Natural killer cell (primary cell): ENCODE data around the gene OR51A7. TPM values are rescaled to one million over a fixed set of nuclear protein-coding genes. Genes with fewer than 3 reads are reported as not detected.

Experiments used
- ATAC-seq, 3 donors: fragments of 150-1000 bp in 2 of 3; fragments of 200-7000 bp in 1 of 3; cut with Tn5 transposase; 1 replicate in 1 of 3; 2 replicates in 2 of 3; pipeline ENCODE4 v1.10.0; 2021; ENCODE audit warnings: mild to moderate bottlenecking in 2 of 3, moderate library complexity in 2 of 3
- DNase-seq, 2 donors: peaks; one replicate each; pipeline versions ENCODE4 v3.0.0 to v3.0.0-alpha.2; 2013 to 2021; ENCODE audit warnings: mixed read lengths in 1 of 2
- H3K27ac ChIP-seq: one replicate; pipeline ENCODE4 v1.5.1; 2013; ENCODE audit warnings: mild to moderate bottlenecking, low read length
- H3K27me3 ChIP-seq: one replicate; pipeline ENCODE4 v1.6.1; 2013; ENCODE audit warnings: low read length; ENCODE audit not compliant: control insufficient read depth, insufficient read depth
- H3K36me3 ChIP-seq: one replicate; pipeline ENCODE4 v1.6.1; 2013; ENCODE audit warnings: low read length; ENCODE audit not compliant: control insufficient read depth, insufficient read depth
- H3K4me1 ChIP-seq: one replicate; pipeline ENCODE4 v1.6.1; 2013; ENCODE audit warnings: low read length; ENCODE audit not compliant: control insufficient read depth, insufficient read depth
- H3K4me3 ChIP-seq: one replicate; pipeline ENCODE4 v1.5.1; 2013; ENCODE audit warnings: low read length
- H3K9me3 ChIP-seq: one replicate; pipeline ENCODE4 v1.6.1; 2013; ENCODE audit warnings: low read length; ENCODE audit not compliant: control insufficient read depth, insufficient read depth
- H3K27ac Mint-ChIP-seq, 2 donors: one replicate each; pipeline ENCODE4 v1.8.0; 2022; ENCODE audit warnings: mild to moderate bottlenecking in 2 of 2, mixed read lengths in 2 of 2, moderate library complexity in 1 of 2
- H3K27me3 Mint-ChIP-seq, 2 donors: one replicate each; pipeline ENCODE4 v1.8.0; 2022; ENCODE audit warnings: low read depth in 2 of 2, mixed read lengths in 2 of 2
- H3K36me3 Mint-ChIP-seq: one replicate; pipeline ENCODE4 v1.8.0; 2022; ENCODE audit warnings: mixed read lengths
- H3K4me1 Mint-ChIP-seq, 2 donors: one replicate each; pipeline ENCODE4 v1.8.0; 2022; ENCODE audit warnings: mixed read lengths in 2 of 2
- H3K4me3 Mint-ChIP-seq: one replicate; pipeline ENCODE4 v1.8.0; 2022; ENCODE audit warnings: mild to moderate bottlenecking, moderate library complexity, mixed read lengths
- H3K9me3 Mint-ChIP-seq, 2 donors: one replicate each; pipeline ENCODE4 v1.8.0; 2022; ENCODE audit warnings: mixed read lengths in 2 of 2
- CTCF ChIP-seq: fragments of 200-600 bp; IDR thresholded peaks from one replicate; pipeline ENCODE4 v1.8.0; 2022; ENCODE audit warnings: antibody characterized with exemption
- WGBS: methylation state at CpG from one replicate; pipeline ENCODE4 v1.1.7; 2013; ENCODE audit warnings: missing lambda C conversion rate; ENCODE audit not compliant: insufficient coverage; 5-methylcytosine and 5-hydroxymethylcytosine counted together
- intact Hi-C: fragments of 100-400 bp; cut with micrococcal nuclease; formaldehyde crosslinking; loops from one replicate; pipeline ENCODE4 v1.14.2; 2022
- total RNA-seq, 4 donors: library from RNA; stranded (reverse); fragments of 120-200 nt in 1 of 4; gene quantifications; one replicate each; pipeline versions ENCODE4 v1.2.3 to v1.2.4, GENCODE V29; 2013 to 2022

OR51A7 gene
- total RNA-seq, 3 donors from 2014 or later (not counting 1 experiment from before 2014, with no cell fraction given) = not detected

- intact Hi-C loops = no loop called here
- Mint-ChIP-seq H3K27ac (no peak overlapping the region), H3K36me3 (no peaks in the 10 kb centered on the region), H3K9me3 (peaks cover 6% of the 10 kb centered on the region in 2 donors), H3K4me3 (no peak overlapping the region), H3K4me1 (no peaks in the 10 kb centered on the region), H3K27me3 (peaks cover 0 to 6% of the 10 kb centered on the region in 2 donors)
- H3K27me3 ChIP-seq = no peaks in the 10 kb centered on the region
- ATAC-seq = no peak
- H3K4me1 ChIP-seq = no peaks in the 10 kb centered on the region
- H3K4me3 ChIP-seq = no peak overlapping the region
- H3K27ac ChIP-seq = no peak overlapping the region
- WGBS = no CpG with 5 or more reads among the region's 1 CpG
- DNase-seq = no peak
- H3K36me3 ChIP-seq = no peaks in the 10 kb centered on the region
- H3K9me3 ChIP-seq = no peaks in the 10 kb centered on the region
- no peak for TF ChIP-seq CTCF
Measured at GRCh38 chr11:4921796-4922195, 18.2 kb downstream of the OR51A7 start.

- peaks cover 6 to 8% of the 10 kb centered on the region in 2 donors for H3K9me3 Mint-ChIP-seq
- H3K27me3 ChIP-seq = no peaks in the 10 kb centered on the region
- H3K27me3 Mint-ChIP-seq = peaks cover 0 to 6% of the 10 kb centered on the region in 2 donors
- WGBS = 38% methylated on average over 1 of the region's 1 CpG
- intact Hi-C loops = no loop called here
- no peak for DNase-seq
- no peak overlapping the region for H3K27ac Mint-ChIP-seq
- H3K36me3 Mint-ChIP-seq = no peaks in the 10 kb centered on the region
- no peaks in the 10 kb centered on the region for H3K9me3 ChIP-seq
- H3K4me1 Mint-ChIP-seq = no peaks in the 10 kb centered on the region
- no peak overlapping the region for H3K27ac ChIP-seq
- ATAC-seq = no peak
- H3K4me1 ChIP-seq = no peaks in the 10 kb centered on the region
- H3K4me3 ChIP-seq = no peak overlapping the region
- TF ChIP-seq CTCF = no peak
- H3K4me3 Mint-ChIP-seq = no peak overlapping the region
- H3K36me3 ChIP-seq = no peaks in the 10 kb centered on the region
Measured at GRCh38 chr11:4922304-4922703, 18.7 kb downstream of the OR51A7 start.

GRCh38 chr11:4924239-4924638 is 20.7 kb downstream of the OR51A7 start, which contains the start of gene OR51G1:
TSS of gene OR51G1 (minus strand) at chr11:4924339. CDS start at chr11:4924339, 0 bp downstream.
- DNase-seq (no peak), ATAC-seq (no peak)
- no peak within 1 kb of the TSS for H3K27ac ChIP-seq
- peaks cover 6 to 8% of the 10 kb centered on the region in 2 donors for H3K9me3 Mint-ChIP-seq
- no peaks in the 10 kb centered on the region for H3K4me1 ChIP-seq
- no peaks in the 10 kb centered on the region for H3K36me3 ChIP-seq
- WGBS = 86% methylated on average over 1 of the region's 1 CpG
- no peak within 1 kb of the TSS for H3K4me3 Mint-ChIP-seq
- H3K27me3 Mint-ChIP-seq = peaks cover 0 to 6% of the 10 kb centered on the region in 2 donors
- no peak within 1 kb of the TSS for H3K4me3 ChIP-seq
- no peak within 1 kb of the TSS for H3K27ac Mint-ChIP-seq
- H3K4me1 Mint-ChIP-seq = no peaks in the 10 kb centered on the region
- intact Hi-C loops = no loop called here
- H3K27me3 ChIP-seq = no peaks in the 10 kb centered on the region
- H3K36me3 Mint-ChIP-seq = no peaks in the 10 kb centered on the region
- H3K9me3 ChIP-seq = no peaks in the 10 kb centered on the region
- TF ChIP-seq CTCF = no peak

GRCh38 chr11:4926608-4927007 is 23.0 kb downstream of the OR51A7 start:
- Mint-ChIP-seq H3K9me3 (peaks cover 6 to 8% of the 10 kb centered on the region in 2 donors), H3K36me3 (no peaks in the 10 kb centered on the region), H3K4me3 (no peak overlapping the region), H3K27ac (no peak overlapping the region), H3K4me1 (no peaks in the 10 kb centered on the region), H3K27me3 (peaks cover 0 to 6% of the 10 kb centered on the region in 2 donors)
- ATAC-seq (no peak), DNase-seq (no peak)
- no peak for TF ChIP-seq CTCF
- Histone ChIP-seq H3K36me3 (no peaks in the 10 kb centered on the region), H3K27me3 (no peaks in the 10 kb centered on the region), H3K9me3 (no peaks in the 10 kb centered on the region), H3K4me3 (no peak overlapping the region), H3K27ac (no peak overlapping the region), H3K4me1 (no peaks in the 10 kb centered on the region)
- intact Hi-C loops = no loop called here
